Left kidney (tissue), 2 donors: Measurements from ENCODE around the gene P3H3. TPM values are rescaled to one million over a fixed set of nuclear protein-coding genes. Genes with fewer than 3 reads are reported as not detected.

Experiments used
- DNase-seq: peaks from one replicate; pipeline ENCODE4 v3.0.0-alpha.2; 2013
- polyA plus RNA-seq: library from polyadenylated mRNA; unstranded; fragments of 120-200 nt; gene quantifications from one replicate; pipeline ENCODE4 v1.2.1, GENCODE V29; 2013; ENCODE audit not compliant: insufficient read length

P3H3 gene
- polyA plus RNA-seq, 1 donor, result 29.9 TPM

DNA sequence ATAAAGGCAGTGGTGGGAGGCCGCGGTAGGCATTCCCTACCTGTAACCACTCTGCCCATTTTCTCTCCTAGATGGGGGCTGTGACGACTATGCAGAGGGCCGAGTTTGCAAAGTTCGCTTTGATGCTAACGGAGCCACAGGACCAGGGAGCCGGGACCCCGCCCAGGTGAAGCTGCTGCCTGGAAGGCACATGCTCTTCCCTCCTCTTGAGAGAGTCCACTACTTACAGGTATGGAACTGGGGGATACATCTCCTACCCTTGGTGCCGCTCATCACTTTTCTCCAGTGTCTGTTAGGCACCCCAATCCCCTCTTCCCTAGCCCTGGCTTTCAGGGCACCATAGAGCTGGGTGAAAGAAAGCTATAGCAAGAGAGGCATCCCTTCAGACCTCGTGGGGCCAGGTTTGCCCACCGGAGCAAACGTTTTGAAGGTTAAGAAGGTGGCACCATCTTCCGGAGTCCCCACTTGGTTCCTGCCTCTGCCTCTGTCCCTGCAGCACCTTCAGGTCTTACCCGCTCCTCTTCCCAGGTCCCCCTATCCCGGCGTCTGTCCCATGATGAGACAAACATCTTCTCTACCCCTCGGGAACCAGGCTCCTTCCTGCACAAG, 2.0 kb upstream of the P3H3 start:
- DNase-seq, result no peak

DNA sequence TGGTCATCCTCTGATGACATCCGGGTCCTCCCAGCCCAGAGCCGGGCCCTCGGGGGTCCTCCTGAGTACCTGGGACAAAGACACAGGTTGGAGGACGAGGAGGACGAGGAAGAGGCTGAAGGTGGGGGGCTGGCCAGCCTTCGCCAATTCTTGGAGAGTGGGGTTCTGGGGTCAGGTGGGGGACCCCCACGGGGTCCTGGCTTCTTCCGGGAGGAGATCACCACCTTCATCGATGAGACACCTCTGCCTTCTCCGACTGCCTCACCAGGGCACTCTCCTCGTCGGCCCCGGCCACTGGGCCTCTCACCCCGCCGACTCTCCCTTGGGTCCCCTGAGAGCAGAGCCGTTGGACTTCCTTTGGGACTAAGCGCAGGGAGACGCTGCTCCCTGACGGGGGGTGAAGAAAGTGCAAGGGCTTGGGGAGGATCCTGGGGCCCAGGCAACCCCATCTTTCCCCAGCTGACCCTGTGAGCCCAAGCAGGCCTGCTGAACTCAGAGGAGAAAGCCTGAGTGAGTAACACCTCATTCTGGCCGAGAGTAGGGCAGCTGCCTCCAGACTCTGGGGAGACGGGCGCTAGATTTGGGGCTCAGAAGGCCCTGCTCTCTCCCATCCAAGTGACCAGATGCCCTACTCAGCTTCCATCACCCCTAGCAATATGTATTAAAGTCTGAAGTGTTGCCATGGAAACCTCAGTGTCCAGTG, 1.3 kb upstream of the P3H3 start:
- DNase-seq, result no peak

- DNase-seq, result peak; percentile 87
Measured at GRCh38 chr12:6827437-6827911, 733 bp upstream of the P3H3 start.

DNA sequence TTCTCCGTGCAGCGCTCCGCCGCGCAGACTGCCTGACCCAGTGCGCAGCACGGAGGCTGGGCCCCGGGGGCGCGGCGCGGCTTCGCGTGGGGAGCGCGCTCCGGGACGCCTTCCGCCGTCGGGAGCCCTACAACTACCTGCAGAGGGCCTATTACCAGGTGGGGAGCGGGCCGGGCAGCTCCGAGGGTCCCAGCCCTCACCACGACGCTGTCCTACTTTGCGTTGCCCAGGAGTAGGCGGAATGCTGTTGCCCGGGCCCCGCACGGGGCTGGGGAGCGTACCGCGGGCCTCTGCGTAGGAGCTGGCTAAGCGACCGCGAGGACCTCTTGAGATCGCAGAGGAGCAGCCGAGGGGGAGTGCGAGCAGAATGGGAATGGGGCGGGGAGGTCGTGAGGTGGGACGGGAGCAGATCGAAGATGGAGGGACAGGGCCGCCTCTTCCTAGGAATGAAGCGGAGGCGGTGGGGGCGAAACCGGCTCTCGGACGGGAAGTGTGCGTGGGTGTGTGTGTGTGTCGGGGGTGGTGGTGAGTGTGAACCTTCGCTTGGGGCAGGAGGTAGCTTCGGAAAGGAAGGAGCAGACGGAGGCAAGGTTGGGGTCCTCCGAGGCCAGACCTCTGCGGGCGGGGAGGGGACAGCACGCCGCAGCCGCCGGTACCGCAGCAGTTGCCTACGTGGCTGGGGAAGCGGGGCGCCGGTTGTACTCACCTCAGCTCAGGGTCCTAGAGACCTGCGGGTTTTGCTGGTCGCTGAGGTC, 751 bp downstream of the P3H3 start:
- no peak for DNase-seq

DNA sequence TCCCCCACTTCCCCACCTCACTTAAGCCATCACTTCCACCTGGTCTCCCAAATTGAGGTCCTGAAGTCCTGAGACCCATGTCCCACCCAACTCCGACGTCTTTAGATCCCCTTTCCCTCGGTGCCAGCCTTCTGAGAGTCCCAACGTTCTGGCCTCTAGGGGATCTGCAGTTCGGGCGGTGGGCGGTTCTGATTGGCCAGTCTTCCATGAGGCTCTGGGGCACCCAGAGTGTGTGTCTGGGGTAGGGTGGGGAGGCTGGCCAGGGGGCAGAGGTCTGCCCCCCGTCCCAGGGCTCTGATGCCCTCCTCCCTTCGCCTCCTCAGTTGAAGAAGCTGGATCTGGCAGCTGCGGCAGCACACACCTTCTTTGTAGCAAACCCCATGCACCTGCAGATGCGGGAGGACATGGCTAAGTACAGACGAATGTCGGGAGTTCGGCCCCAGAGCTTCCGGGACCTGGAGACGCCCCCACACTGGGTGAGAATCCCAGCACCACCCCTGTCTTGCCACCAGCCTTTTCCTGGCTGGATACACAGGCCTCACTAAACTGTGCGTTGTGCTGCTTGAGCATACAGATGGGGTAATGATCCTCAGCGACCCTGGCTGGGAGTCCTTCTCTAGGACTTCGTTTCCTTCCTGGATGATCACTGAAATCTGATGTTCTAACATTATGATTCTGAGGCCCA, 1.5 kb downstream of the P3H3 start:
- no peak for DNase-seq

- DNase-seq, result no peak
Measured at GRCh38 chr12:6830286-6830890, 2.2 kb downstream of the P3H3 start.

DNA sequence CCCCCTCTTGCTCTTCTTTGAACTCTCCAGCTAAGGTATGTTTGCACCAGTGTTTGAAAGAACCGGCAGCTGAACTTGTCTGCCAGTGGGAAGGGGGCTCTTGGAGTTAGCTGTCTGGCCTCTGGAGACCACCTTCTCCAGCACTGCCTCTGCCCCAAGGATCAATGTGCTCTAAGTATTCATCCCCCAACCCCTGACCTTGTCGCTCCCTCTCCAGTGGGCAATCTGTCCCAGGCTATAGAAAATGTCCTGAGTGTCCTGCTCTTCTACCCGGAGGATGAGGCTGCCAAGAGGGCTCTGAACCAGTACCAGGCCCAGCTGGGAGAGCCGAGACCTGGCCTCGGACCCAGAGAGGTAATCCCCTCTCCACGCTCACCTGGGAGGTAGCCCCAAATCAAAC, 2.8 kb downstream of the P3H3 start:
- DNase-seq, result no peak

- DNase-seq, result no peak
Measured at GRCh38 chr12:6831450-6831995, 3.3 kb downstream of the P3H3 start.

DNA sequence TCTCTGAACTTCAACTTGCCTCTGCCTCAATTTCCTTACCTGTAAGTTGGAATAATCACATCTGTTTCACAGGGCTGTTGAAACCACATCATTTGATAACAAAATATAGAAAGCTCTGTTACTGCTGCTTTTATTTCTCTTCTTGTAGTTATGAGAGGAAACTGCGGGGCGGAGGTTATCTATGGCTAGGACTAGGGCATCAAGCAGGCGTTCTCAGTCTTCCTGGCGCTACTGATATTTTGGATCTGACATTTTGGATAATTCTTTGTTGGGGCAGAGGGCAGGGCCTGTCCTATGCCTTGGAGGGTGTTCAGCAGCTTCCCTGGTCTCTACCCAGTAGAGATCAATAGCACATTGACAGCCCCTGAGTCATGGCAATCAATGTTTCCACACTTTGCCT, 3.9 kb downstream of the P3H3 start:
- no peak for DNase-seq

- DNase-seq, result no peak
Measured at GRCh38 chr12:6833189-6833890, 5.1 kb downstream of the P3H3 start.

DNA sequence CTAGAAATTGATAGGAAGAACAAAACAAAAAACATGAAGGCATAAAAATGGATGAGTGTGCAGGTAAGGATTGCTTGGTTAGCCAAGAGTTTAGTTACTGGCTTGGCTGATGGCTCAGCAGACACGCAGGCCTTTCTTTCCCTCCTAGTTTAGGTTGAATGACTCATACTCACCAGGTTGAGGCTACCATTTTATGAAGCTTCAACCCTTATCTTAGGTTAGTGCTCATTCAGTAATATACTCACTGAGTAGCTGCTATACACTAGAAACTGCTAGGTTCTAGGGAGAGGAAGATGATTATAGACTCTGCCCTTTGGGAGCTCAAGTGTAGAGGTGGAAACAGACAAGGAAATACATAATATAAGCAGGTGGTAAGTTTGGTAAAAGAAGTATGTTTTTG, 6.0 kb downstream of the P3H3 start:
- DNase-seq, result no peak

GRCh38 chr12:6834873-6835272, 6.7 kb downstream of the P3H3 start:
- no peak for DNase-seq

- DNase-seq, result no peak
Measured at GRCh38 chr12:6836851-6837250, 8.6 kb downstream of the P3H3 start.

GRCh38 chr12:6837370-6838060, 9.3 kb downstream of the P3H3 start:
- DNase-seq, result no peak

DNA sequence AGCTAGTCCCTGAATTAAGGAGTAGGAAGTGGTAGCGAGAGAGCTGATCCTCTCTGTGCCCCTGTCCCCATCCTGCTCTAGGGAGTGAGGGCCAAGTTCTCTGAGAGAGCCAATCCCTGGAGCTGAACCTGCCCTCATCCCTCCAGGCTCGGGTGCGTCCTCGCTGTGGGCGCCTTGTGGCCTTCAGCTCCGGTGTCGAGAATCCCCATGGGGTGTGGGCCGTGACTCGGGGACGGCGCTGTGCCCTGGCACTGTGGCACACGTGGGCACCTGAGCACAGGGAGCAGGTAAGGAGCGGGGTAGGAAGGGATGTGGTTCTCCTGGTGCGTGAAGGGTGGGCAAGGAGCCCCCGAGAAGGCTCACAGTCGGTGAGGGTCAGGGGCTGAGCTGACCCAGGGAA, 10.6 kb downstream of the P3H3 start:
- no peak for DNase-seq

- DNase-seq, result no peak
Measured at GRCh38 chr12:6839482-6840201, 11.4 kb downstream of the P3H3 start.

- no peak for DNase-seq
Measured at GRCh38 chr12:6840330-6840729, 12.1 kb downstream of the P3H3 start.

GRCh38 chr12:6840761-6841515, 12.7 kb downstream of the P3H3 start, which contains the start of gene GNB3:
TSS of gene GNB3 (plus strand) at chr12:6840925. CDS start at chr12:6841288, 363 bp downstream.
- no peak for DNase-seq

- DNase-seq, result no peak
Measured at GRCh38 chr12:6842075-6842474, 13.9 kb downstream of the P3H3 start.
